Activated T-helper 1 cell treated with Interleukin-2 at 50 U/mL for 16 hours (primary cell): ENCODE data around the gene SLC26A1.
A peak's percentile ranks its signal among the peaks of the same experiment; 100 is the strongest.
"Not testable (repeated sequence)": the region's sequence is repeated elsewhere in the genome, so short reads cannot be mapped to it uniquely, and the experiment has no call there.

Experiments used
- DNase-seq: peaks from one replicate; pipeline ENCODE4 v3.0.0-alpha.2; 2020; ENCODE audit warnings: low read depth

Gene SLC26A1

DNA sequence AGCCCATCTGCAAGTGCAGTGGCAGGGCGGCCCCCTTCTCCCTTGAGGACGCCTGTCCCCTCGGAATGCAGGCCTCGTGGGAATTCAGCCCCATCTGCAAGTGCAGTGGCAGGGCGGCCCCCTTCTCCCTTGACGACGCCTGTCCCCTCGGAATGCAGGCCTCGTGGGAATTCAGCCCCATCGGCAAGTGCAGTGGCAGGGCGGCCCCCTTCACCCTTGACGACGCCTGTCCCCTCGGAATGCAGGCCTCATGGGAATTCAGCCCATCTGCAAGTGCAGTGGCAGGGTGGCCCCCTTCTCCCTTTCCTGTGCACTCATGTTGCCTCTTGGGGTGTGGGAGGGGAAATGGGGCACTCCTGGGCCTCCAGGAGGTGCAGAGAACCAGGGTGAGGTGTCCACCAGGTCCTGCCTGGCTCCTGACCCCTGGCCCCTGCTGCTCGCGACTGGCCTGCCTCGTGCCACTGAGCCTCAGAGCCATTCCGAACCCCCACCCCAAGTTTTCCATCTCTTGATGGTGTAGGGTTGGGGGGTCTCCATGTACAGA is 6.8 kb upstream of the SLC26A1 start:
- DNase-seq, result no peak

DNA sequence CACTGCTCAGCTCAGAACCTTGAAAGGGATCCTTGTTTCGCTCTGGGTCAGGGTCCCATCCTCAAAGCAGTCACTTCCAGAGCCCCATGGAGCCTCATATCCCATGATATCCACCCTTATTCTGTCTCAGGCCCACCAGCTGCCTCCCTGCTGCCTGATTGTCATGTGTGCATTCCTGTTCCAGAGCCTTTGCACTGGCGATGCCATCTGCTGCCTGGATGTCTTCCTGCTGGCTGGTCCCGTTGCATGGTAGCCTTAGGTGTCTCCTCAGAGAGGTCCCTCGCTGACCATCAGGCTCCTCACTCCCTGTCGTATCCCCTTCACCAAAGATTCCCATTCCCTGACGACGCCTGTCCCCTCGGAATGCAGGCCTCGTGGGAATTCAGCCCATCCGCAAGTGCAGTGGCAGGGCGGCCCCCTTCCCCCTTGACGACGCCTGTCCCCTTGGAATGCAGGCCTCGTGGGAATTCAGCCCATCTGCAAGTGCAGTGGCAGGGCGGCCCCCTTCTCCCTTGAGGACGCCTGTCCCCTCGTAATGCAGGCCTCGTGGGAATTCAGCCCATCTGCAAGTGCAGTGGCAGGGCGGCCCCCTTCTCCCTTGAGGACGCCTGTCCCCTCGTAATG is 6.1 kb upstream of the SLC26A1 start:
- DNase-seq, result not testable (repeated sequence)

DNA sequence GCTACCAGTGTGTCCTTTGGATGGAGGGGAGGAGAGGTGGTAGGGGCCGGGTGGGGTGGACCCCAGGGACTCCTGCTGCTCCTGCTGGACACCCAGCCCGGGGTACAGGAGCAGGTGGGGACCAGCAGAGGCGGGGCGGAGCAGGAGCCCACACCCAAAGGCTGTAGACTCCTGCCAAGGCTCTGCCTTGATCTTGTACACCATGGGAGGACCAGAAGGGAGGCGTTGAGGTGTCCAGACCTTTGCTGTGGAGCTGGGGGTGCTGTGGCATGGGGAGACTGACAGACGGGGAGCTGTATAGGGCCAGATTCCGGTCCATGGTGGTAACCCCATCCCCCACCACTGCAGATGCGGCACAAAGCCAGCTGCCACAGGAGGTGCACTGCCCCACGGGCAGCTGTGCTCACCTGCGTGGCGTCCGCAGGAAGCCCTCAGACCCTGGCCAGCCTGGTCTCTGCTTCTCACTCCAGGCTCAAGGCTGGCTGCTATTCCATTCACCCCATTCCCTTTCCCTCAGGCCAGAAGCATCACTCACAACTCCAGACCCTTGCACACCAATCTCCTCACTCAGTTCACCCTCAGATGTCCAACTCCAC is 5.0 kb upstream of the SLC26A1 start:
- no peak for DNase-seq

DNA sequence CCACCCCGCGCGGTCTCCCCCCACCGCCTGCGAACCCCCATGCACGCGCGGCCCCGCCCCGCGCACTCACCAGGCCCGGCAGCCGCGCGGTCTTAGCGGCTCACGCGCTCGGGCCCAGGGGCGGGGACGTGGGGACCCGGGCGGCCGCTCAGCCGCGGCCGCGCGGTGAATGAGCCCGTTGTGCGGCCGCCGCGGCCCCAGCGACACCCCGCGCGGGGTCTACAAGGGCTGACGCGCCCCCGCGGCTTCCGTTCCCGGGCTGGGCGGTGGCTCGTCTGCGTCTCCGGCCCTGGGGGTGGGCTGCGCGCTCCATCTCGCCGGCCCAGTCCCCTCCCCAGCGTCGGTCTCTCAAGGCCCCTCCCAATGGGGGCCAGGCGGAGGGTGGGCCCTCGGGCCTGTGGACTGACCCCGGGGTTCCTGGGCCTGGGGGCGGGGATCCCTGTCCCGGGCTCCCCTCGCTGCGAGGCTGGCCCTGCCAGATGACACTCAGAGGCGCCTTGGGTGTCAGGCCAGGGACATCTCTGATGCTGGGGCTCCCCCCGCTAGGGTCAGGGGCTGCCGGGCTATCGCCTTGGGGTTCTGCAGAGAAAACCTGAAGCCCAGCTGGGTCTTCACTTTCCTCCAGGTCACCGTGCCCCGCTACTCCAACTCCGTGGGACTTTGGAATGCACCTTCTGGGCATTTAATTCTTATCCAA is 4.3 kb upstream of the SLC26A1 start:
- no peak for DNase-seq

DNA sequence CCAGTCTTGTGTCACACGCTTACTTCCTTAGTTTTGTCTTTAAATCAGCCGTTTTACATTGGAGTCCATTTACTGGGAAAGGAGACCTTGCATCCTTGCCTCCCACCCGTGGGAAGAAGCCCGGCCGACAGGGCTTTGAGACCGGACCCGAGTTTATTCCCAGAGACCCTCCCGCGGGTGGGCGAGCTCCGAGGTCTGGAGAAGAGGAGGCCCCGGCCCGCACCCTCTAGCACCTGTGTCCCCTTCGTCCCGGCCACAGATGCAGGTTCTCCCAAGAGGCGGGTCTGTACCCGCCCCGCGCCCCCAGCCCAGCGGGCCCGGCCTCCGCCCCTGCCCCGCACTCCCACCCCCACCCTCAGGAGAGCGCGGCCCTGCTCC is 3.8 kb upstream of the SLC26A1 start:
- DNase-seq, result no peak

DNA sequence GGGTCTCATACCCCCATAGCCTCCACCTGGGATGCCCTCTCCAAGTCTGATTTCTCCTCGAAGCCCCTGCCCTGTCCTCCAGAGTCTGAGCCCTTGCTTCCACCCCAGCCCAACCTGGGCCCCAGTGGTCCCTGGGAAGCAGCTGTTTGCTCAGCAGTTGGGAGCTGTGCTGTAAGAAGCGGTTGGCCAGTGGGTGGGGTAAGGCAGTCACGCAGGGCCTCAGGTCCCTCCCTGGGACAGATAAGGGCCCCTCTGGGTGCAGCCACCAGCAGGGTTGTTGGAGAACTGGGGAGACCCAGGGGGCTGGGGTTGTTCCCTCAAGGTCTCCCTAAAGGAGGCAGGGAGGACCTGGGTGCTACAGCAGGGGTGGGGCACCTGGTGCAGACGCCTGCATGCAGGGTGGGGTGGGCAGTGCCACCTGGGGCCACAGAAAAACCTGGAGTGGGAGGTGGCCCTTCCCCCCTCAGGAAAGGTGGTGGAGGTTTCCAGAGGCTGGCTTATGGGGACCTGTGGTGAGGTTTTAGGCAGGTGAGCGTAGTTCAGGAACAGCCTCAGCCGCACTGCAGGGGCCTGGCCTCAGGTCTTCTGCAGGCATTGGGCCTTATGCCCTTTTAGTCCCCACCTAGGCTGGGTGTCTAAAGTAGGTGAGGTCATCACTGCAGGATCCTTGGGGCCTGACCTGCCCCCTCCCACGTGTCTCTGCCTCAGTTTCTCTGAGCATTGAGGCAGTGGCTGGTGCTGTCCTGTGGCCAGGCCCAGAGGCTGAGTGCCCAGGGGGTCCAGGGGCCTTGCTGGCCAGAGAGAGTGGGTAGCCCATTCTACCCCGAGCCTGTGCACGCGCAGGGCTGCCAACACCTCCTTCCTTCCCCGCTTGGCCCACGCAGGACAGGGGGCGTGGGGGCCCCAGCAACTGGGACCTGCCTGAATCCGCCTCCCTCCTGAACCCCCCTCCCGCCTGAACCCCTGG is 3.1 kb upstream of the SLC26A1 start:
- no peak for DNase-seq

DNA sequence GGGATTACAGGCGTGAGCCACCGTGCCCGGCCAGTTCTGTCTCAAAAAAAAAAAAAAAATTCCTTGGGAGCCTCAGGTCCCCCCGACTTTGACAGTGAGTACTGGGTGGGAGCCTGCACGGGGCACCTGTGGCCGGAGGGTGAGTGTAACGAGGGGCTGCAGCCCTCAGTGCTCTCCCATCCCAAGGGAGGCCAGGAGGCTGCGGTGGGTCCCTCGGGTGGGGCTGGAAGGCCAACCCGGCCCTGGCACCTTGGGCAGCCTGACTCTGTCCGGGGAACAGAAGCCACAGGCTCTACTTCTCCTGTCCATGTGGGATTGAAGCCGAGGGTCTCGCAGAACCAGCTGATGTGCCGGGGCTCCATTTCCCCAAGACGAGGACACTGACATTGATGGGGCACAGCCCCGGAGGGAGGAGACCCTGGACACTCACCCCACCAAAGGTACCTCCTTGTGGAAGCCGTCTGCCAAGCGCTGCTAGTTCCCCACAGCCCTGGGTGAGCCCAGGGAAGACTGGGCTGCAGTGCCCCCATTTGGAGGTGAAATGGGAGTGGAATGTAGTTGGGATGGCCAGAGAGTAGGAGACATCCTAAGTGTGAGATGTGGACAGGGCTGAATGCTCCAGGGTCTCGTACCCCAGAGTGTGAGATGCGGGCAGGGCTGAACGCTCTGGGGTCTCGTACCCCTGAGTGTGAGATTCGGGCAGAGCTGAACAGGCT is 2.3 kb upstream of the SLC26A1 start:
- DNase-seq, result no peak

DNA sequence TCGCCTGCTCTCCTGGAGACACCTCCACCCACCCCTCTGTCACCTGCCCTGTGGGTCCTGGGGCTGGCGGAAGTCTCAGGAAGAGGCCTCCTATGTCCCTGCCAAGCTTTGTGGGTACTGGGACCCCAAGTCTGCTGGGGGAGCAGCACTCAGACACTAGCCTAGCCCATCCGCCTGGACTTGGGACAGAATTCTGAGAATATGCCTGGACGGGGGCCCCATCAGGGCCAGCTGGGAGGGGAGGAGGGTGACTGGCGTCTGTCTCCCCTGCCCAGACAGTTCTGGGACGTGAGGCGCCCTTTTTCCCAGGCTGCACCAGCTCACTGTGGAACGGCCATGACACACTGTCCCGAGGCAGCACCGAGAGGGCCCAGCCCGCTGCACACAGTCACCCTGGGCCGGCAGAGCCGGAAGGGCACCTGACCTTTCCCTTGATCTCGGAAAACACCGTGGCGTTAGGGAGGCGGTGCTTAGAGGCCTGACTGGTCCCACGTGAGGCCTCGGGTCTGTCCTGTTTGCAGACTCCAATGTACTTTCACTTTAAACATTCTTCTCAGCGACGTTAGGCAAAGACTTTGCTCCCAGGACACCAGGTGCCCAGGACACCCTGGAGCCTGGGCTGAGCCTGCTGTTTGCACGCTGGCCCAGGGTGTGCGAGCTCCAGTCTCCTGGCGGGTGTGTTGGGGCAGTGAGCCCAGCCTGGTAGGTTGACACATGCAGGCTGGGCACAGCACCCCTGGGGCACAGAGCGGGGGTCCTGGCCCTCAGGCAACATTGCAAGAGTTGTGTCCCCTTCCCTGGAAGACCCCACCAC is 700 bp downstream of the SLC26A1 start:
- no peak for DNase-seq

DNA sequence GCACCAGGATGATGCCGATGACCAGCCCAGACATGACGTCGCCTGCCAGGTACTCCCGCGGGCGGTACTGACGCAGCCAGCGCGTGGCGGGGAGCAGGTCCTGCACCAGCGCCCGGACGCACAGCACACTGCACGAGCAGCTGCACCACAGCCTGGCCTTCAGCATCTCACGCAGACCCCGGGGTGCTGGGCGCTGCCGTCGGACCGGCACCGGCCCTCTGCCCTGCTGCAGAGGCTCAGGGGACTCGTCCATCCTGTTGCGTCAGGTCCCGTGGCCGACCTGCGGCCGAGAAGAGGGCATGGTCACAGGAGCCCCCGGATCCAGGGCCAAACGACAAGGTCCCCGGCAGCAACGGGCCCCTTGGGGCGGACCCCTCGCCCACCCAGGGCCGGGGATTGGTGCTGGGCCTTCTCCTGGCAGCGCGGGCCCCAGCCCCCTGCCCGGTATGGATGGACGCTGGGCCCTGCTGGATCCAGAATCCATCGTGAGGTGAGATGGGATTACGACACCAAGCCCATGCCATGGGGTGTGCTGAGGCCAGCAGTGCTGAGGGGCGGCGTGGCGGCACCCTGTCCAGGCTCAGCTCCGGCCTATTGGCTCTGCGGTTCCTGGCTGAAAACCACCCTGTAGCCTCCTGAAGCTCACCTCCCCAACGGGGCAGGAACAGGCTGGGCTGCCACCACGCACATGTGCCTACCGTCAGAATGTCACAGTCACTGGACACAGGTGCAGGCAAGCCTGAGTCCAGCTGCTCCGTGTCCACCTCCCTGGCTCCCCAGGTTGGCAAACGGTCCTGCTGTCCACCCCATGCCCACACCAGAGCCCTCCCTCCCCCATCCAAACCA is 1.5 kb downstream of the SLC26A1 start:
- DNase-seq, result no peak

DNA sequence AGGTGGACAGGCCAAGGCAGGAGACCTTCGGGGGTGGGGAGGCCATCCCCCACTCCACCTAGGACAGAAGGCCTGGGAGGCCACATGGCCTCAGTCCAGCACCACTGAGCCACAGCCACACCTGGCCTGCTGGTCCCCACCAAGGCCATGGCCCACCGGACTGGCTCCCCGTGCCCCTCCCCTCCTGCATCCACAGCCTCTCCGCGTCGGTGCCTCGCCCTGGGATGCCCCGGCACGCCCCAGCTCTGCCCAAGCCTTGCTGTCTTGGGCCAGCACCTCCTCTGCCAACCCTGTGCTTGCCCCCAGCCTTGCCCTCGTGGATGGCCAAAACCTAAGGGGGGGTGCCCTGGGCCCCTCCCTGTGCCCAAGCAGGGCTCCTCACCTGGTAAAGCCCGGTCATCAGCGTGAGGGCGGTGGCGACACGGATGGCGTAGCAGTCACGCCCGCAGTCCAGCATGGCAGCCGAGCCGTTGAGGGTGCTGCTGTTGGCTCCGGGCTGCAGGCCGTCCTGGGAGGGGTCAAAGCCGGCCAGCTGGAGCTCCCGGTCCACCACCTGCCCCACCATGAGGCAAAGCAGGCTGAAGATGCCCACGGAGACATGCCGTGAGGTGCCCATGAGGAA is 2.3 kb downstream of the SLC26A1 start:
- DNase-seq, result no peak

DNA sequence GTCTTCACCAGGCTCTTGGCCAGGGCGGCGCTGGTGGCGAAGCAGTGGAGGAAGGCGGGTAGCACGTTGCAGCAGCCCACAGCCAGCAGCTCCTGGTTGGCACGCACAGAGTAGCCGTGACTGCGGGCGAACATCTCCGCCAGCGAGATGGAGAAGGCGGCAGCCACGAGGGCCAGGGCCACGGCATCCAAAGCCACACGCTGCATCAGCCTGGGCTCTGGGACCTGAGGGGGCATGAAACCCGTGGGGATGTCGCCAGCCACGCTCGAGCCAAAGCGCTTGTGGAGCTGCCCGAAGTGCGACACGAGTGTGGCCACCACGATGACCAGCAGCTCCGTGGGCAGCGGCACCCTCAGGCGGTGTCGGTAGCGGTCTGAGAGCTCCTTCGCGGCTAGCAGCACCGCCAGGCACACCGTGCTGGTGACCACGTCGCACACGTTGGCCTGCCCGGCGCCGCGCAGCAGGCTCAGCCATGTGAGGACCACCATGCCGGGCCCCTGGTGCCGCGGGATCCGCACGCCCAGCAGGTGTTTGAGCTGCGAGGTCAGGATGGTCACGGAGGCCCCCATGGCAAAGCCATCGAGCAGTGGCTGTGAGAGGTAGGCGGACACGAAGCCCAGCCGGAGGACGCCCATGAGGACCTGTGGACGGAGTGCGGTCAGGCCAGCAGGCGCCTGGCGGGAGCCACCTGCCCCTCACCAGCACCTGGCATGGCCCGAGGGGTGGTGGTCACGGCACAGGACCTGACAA is 3.3 kb downstream of the SLC26A1 start:
- DNase-seq, result no peak

DNA sequence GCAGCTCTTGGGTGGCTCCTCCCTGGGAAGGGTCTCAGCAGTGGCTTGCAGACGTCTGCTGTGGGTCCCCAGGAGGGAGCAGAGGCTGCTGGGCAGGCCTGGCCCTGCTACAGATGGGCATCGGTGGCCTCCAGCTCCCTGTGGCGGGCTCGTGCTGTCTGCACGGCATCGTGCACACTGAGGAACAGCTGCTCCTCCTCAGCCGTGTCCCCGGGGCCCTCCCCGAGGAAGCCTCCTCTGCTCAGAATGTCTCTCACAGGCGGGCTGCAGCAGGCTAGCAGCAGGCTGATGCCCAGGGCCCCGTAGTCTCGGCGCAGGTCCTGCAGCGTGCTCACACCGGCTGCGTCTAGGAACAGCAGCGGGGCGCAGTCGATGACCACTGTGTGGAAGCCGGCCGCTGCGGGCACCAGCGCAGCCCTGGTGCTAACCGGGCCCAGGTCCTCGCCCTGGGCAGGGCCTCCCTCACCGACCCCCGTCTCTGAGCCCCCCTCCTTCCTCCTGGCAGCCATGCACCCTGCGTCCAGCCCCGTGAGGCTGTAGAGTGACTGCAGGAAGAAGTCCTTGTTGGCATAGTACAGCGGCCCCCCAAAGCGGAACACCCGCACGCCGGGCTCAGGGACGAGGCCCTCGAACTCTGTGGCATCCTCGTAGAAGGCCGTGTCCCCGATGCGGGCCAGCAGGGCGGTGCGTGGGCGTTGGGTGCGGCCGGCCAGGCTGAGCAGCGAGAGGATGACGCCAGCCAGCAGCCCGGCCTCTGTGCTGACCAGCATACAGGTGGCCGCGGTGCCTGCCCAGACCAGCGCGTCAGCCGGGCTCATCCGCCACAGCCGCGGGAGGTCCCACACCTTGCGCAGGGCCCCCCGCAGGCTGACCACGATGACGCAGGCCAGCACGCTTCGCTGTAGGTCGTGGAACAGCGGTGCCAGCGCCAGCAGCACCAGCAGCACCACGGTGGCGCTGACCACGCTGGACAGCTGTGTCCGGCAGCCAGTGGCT is 4.2 kb downstream of the SLC26A1 start:
- DNase-seq, result no peak

DNA sequence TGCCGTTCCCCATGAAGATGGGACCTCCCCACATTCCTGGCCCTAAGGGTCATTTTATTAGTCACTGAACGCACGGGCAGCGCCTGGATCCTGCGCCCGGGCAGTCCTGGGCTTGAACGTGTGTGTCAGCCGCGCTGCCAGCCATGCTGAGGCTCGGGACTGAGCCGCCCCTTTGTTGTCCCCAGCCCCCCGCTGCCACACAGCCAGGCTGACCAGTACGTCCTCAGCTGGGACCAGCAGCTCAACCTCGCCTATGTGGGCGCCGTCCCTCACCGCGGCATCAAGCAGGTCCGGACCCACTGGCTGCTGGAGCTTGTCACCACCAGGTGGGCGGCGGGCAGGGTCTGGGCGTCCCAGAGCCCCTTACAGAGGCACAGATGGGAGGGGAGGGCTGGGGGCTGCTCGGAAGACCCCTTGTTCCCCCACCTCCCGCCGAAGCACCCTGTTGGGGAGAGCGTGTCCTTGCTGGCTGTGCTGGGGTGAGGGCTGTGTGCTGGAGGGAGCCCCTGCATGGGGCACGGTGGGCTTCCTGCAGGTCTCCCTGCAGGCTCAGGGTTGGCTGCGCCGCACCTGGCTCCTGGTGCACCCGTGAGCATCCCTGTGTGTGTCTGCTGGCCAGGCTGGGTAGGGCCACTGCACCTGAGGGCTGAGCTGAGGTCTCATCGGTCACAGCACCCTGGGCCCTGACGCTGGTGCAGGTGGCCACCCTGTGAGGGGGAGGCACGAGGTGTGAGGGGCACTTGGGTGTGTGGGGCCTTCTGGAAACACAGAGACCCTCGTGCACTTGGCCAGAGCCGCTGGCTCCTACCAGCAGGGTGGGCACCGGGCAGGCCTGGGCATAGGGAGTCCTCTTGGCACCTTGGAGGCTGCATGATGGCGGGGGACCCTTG is 5.3 kb downstream of the SLC26A1 start:
- no peak for DNase-seq

DNA sequence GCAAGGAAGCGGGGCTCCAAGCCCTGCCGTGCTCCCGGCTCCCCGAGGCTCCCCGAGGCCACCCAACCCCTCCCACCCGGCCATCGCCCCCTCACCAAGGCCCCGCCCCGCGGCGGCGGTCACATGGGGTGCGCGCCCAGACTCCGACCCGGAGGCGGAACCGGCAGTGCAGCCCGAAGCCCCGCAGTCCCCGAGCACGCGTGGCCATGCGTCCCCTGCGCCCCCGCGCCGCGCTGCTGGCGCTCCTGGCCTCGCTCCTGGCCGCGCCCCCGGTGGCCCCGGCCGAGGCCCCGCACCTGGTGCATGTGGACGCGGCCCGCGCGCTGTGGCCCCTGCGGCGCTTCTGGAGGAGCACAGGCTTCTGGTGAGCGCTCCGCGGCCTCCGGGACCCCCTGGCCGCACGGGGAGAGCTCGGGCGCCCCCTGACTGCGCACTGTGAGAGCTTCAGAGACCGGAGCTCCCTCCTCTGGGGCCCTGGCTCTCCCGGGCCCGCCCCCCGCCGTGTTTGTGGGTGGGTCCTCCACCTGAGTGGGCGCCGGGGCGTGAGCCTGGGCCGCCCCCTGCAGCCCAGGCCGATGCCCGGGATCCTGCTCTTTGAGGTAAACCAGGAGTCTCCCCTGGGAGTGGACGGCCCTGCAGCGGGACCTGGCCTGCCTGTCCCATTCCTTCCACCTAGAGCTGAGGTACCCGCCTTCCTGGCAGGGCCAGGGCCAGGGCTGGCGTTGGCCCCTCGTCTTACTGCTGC is 6.2 kb downstream of the SLC26A1 start, which contains the start of gene IDUA:
Gene IDUA (plus strand): TSS at position 166 of the 745 bp plus-strand sequence. CDS start 41 bp downstream, at position 207.
- DNase-seq, result peak; percentile 80

DNA sequence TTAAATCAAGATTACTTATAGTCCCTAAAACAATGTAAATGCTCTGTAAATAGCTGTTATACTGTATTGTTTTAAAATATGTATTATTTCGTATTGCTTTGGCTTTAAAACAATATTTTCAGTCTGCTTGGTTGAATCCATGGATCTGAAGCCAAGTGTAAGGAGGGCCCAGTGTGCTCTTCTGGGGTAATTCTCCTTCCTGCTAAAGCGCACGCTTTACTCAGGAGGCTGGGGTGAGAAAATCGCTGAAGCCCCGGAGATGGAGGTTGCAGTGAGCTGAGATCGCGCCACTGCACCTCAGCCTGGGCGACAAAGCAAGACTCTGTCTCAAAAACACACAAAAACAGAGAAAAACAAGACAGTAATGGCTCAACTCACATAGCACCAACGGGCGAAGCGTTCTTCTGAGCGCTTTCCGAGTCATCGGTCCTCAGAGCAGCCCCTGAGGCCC is 6.8 kb downstream of the SLC26A1 start:
- DNase-seq, result no peak
